Jurkat, Clone E6-1 (cell line): Measurements from ENCODE around the gene MAD2L2. TPM values are rescaled to one million over a fixed set of nuclear protein-coding genes. Genes with fewer than 3 reads are reported as not detected.

Experiments used
- DNase-seq: peaks from one replicate; pipeline ENCODE4 v3.0.0-alpha.2; 2011; ENCODE audit warnings: low read depth, low spot score
- H3K4me3 ChIP-seq: 2 replicates; pipeline ENCODE4 v1.5.1; 2011; ENCODE audit warnings: mild to moderate bottlenecking, low read length, control low read depth, moderate library complexity
- polyA plus RNA-seq: library from polyadenylated mRNA; unstranded; fragments of >200 nt; gene quantifications from one replicate; pipeline ENCODE4 v1.2.1, GENCODE V29; 2012; ENCODE audit warnings: missing spikeins; ENCODE audit not compliant: insufficient read length, insufficient read depth

Gene MAD2L2
- polyA plus RNA-seq = 178 TPM

DNA sequence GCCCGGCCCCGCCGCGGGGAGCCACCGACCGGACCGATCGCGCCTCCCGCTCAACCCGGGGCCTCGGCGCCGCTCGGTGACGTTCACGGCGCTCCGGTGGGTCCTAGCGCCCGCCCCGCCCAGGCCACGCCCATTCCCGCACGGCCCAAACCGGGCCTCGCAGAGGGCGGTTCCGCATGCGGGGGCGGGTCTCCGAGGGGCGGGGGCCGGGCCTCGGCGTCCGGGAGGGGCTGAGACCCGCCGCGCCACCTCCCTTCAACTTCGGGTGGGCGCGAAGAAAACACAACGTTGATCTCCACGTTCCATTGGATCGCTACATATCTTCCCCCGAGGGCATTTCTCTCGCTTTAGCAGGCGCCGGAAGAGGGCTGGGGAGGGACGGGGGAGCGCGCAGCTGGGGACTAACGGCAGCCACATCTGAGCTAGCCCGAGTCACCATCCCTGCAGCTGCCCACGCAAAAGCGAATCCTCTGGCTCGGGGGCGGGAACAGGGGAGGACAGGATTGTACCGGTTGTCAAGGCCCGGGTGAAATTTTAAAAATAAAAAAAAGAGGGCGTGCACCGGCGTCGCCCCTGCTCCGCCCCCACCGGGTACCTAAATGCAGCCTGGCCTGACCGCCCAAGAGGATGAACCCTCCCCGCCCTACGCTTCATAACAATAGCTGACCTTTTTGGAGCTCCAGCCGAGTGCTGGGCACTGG, at the start of gene MAD2L2:
MAD2L2 (minus strand) TSS at position 78 of the 701 bp plus-strand sequence. CDS start 547 bp downstream, outside the sequence.
- DNase-seq = peak; percentile 95
- peak within 1 kb of the TSS; percentile 95 for H3K4me3 ChIP-seq

DNA sequence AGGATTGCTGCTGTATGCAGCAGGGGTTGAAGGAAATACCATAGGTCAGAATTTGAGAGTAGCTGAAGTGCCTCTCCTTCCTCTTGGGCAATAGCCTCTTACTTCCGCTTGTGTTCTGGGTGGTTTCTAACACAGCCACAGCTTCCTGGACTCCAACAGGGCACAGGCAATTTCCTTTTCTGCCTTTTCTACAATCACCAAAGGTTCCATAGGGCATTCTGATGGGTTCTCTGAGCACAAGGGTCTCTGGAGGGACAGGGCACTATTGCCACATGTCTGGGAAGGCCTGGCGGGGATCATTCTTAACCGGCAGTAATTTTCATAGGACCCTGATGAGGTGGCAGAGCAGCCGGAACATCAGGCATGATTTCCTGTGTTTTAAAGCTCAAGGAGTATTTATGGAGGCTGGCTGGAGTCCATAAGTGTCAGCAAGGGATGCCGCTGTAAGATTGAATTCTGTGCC, 49.5 kb upstream of the MAD2L2 start:
- peak overlapping the region; percentile 16; the same call in 1 of the 2 replicates for H3K4me3 ChIP-seq
- DNase-seq = peak; percentile 74

DNA sequence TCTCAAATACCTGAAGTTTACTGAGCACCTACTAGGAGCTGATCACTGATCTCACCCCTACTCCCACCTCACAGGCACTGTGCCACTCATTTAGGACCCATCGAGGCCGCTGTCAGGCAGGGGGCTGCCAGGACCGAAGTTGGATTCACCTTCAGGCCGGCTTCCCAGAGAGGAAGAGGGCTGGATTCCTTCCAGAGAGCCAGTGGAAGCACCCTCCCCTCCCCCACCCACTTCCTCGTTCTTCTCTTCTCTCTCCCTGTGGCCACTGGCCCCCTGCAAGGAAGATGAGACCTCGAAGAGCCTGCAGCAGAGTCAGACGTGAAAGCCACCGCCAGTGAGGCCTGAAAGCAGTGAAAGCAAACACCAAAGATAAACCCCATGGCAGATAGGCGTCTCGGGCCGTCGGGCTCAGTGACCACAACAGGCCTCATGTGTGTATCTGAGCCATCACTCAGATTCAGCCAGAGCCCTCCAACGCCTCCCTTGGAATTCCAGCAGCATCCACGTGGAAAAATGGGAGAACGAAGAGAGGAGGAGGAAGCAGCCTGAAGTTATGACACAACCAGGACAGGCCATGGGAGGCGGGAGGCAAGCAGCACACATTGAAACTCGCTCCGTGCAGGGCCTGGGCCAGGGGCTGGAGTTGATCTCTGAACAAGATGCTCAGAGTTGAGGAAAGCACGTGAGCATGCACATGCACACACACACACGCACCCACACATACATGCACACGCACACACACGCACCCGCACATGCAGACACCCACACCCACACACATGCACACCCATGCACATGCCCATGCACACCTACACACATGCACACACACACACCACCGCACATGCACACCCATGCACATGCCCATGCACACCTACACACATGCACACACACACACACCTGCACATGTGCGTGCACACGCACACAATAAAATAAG, 48.8 kb upstream of the MAD2L2 start:
- no peak for DNase-seq
- no peak overlapping the region for H3K4me3 ChIP-seq

DNA sequence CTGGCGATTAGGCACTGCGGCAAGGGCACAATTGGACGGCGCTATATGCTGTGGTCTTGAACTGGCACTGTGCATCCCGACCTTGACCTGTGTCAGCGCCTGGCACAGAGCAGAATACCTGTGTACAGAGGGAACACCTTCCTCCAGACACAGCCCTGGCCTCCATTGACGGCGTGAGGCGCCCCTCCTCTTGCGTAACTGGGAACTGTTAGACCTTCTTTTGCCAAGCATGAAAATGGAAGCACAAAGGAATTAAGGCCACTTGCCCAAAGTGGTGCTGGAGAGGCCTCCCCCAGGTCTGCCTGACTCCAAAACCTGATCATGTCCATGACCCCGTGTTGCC, 48.2 kb upstream of the MAD2L2 start:
- DNase-seq = no peak
- no peak overlapping the region for H3K4me3 ChIP-seq

DNA sequence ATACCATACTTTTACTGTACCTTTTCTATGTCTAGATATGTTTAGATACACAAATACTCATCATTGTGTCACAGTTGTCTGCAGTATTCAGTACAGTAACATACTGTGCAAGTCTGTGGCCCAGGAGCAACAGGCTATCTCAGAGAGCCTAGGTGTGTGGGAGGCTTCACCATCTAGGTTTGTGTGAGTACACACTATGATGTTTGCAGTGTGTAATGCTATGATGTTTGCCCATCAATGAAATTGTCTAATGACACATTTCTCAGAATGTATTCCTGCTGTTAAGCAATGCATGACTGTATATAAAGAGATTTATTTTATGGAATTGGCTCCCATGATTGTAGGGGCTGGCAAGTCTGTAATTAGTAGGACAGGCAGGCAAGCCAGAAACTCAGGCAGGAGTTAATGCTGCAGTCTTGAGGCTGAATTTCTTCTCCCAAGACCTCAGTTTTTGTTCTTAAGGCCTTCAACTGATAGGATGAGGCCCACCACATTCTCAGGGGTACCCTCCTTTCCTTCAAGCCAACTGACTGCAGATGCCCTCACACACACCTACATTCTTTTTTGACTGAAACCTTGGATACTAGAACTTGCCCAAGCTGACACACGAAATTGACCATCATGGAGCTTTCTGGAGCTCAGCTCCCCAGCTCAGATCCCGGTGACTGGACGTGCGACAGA, 47.3 kb upstream of the MAD2L2 start:
- no peak for DNase-seq
- H3K4me3 ChIP-seq = no peak overlapping the region

DNA sequence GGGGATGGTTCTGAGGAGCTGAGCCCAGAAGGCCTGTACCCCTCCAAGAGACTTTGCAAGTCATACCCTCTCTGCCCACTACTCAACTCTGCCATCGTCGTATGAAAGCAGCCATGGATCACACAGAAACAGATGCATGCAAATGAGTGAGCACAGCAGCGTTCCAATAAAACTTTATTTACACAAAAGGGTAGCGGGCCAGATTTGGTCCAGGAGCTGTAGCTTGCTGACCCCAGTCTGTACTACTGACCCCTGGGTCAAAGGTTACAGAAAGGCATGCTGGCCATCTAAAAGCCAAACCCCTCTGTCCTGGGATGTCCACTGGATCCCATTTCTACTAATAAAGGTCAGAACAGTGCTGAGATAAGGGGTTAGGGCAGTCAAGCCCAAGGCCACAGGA, 46.2 kb upstream of the MAD2L2 start:
- no peak for DNase-seq
- H3K4me3 ChIP-seq = no peak overlapping the region

DNA sequence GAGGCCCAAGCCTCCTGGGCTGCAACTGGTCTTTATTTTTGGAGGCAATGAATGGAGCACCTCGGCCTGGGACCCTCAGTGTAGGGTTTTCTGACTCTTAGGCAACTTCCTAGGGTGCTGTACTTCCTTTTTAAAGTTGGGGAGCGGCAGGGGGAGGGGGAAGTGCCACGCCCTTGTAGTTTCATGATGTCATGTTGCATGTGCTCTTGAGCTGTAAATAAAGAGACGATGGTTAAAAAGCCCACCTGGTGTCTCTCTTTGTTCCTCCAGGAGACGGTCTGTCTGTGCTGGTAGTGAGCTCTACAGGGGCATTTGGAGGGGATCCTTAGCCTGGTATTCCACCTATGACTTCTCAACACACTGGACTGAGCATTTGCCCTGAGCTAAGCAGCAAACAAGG, 44.7 kb upstream of the MAD2L2 start:
- DNase-seq = no peak
- H3K4me3 ChIP-seq = no peak overlapping the region

DNA sequence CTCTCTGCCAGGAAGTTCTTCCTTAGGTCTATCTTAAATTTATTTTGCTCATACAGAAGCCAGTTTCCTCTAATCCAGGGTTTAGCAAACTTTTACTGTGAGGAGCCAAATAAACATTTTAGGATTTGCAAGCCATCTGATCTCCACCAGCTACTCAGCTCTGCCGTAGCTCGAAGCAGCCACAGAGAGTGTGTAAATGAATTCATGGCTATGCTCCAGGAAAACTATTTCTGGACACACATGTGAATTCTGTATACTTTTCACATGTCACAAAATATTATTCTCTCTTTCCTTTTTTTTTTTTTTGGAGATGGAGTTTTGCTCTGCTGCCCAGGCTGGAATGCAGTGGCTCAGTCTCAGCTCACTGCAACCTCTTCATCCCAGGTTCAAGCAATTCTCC, 41.6 kb upstream of the MAD2L2 start:
- no peak for DNase-seq

DNA sequence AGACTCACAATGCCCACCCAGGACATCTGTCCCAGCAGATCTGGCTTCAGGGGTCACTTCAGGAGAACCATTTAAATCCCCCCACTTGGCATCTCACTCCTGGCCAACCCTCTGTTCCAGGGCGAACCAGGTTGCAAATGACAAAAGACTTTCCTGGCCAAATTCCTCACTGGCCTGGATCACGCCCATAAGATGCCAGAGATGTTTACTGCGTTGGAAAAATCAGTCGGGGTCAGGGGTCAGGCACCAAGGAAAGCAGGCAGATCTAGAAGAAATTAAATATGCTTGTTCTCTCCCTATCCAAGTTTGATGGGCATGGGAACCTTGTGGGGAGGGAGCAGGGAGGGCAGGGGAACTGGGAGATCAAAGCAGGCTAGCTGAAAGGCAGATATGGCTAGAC, 40.4 kb upstream of the MAD2L2 start:
- DNase-seq = no peak
- no peak overlapping the region for H3K4me3 ChIP-seq

More for the DNA sequence above, 41.6 kb upstream of the MAD2L2 start:
- H3K4me3 ChIP-seq = no peak overlapping the region

DNA sequence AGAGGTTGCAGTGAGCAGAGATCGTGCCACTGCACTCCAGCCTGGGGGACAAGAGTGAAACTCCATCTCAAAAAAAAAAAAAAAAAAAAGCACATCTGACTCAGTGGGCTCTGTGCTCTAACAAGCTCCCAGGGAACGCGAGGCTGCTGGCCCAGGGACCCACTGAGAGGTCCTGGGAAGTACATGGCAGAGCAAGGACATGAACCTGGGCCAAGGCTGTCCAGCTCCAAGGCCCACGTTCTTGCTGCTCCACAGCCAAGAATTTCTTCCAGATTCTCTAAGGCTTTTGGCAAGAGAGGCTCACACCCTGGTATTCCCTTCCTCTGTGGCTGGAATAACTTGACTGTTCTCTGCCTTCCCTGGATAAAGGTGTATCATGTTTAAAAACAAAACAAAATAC, 39.6 kb upstream of the MAD2L2 start:
- no peak overlapping the region for H3K4me3 ChIP-seq
- DNase-seq = no peak

DNA sequence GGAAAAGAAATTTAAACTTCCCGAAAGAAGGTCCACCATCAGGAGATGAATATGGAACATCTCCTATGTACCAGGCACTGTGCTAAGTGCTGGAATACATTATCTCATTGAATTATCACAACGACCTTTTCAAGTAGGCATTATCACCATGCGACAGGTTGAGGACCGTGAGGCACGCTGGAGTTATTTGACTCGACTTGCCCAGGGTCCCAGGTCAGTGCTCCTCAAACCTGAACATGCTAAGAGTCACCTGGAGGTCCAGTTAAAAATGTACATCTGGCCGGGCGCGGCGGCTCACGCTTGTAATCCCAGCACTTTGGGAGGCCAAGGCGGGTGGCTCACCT, 39.1 kb upstream of the MAD2L2 start:
- no peak overlapping the region for H3K4me3 ChIP-seq
- no peak for DNase-seq

DNA sequence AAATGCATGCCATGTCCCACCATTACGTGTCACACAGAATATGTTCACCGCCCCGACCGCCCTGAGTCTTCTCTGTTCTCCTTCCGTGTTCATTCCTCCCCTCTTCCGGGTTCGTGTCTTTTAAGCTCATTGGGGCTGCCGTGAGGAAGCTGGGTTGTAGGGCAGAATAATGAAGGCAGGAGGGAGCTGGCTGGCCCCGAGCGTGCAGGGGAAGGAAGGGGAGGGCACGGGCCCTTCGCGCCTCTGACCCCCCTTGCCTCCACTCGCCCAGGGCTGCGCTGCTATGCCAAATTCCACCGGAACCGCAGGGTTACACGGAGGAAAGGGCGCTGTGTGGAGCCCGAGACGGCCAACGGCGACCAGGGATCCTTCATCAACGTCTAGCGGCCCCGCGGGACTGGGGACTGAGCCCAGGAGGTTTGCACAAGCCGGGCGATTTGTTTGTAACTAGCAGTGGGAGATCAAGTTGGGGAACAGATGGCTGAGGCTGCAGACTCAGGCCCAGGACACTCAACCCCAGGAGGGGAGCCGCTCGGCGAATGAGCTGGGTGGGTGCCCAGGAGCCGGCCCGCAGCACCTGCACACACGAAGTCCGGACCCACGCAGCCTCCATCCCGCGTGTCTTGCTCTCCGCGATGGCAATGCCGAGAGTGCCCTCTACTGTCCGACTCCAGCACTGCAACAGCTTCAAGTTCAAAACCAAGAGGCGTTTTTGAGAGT, 38.5 kb upstream of the MAD2L2 start:
- peak; percentile 63 for DNase-seq
- H3K4me3 ChIP-seq = peak overlapping the region; percentile 37

DNA sequence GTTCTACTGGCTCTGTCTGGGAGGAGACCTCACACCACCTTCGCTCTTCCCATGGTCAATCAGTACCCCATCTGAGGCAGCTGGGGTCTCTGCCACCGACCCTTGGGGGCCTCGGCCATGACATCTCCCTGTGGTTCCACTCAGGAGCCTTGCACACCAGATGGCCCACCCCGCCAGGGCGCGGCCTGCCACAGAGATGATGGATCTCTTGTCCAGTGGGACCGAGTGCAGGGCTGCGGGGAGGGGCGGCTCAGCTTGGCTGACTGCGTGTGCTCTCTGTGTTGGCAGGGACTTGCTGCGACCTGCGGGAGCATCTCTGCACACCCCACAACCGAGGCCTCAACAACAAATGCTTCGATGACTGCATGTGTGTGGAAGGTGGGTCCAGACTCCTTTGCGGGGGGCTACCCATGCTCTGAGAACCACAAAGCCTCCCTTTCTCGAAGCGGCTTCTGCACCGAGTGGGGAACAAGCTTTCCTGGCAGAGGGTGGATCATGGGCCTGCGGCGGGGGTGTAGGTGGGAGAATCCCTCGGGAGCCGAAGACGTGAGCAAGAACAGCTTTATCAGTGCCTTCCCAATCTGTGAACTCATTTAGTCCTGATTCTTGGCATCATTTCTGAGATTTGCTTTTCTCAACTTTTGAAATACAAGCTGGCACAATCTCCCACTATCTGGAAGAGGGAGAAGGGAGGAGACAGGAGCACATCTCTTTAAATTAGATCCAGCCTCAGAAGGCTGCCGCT, 34.1 kb upstream of the MAD2L2 start:
- H3K4me3 ChIP-seq = no peak overlapping the region
- DNase-seq = no peak

DNA sequence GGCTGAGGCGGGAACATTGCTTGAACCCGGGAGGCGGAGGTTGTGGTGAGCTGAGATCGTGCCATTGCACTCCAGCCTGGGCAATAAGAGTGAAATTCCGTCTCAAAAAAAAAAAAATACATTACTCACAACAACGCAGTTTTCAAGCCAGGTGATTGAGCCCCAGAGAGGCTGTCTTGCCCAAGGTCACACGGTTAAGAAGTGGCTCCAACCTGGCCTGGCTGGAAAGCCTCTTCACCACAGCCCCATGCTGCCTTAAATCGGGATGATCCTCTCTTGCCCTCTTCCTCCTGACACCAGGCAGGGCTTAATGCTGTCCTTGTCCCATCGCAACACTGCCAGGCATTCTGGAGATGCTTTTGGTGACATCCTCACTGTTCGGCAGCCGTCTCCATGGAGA, 32.1 kb upstream of the MAD2L2 start:
- no peak for DNase-seq
- H3K4me3 ChIP-seq = no peak overlapping the region

DNA sequence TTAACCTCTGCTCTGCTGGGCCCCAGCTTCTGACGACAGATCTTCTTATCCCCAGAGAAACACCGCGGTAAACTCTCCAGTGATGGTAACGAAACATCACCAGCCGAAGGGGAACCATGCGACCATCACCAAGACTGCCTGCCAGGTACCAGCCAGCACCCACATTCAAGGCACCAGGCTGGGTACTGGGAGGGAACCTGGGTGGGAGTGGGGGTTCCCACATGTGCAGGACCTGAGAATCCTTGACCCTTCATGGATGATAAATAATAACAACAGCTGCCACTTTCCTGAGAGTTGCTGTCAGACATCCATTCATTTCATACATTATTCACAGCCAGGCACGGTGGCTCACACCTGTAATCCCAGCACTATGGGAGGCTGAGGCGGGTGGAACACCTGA, 31.3 kb upstream of the MAD2L2 start:
- no peak overlapping the region for H3K4me3 ChIP-seq
- DNase-seq = no peak

DNA sequence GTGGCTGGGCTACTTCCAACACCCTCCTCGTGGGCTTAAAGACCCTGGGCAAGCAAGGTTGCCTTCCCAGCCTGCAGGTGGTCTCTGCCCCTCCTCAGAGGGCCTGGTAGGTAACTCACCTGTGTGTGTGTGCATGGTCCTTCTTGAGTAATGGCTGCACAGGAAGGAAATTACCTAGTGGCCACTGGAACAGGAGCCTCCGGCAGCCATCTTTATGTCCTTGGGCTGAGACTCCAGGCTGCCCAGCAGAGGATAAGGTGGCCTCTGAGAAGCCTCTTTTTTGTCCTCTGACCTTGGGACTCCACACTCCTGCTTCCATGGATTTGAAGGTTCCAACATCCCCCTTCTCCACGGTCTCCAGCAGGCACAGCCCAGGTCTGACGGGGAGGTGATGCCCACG, 30.5 kb upstream of the MAD2L2 start:
- DNase-seq = no peak
- H3K4me3 ChIP-seq = no peak overlapping the region

DNA sequence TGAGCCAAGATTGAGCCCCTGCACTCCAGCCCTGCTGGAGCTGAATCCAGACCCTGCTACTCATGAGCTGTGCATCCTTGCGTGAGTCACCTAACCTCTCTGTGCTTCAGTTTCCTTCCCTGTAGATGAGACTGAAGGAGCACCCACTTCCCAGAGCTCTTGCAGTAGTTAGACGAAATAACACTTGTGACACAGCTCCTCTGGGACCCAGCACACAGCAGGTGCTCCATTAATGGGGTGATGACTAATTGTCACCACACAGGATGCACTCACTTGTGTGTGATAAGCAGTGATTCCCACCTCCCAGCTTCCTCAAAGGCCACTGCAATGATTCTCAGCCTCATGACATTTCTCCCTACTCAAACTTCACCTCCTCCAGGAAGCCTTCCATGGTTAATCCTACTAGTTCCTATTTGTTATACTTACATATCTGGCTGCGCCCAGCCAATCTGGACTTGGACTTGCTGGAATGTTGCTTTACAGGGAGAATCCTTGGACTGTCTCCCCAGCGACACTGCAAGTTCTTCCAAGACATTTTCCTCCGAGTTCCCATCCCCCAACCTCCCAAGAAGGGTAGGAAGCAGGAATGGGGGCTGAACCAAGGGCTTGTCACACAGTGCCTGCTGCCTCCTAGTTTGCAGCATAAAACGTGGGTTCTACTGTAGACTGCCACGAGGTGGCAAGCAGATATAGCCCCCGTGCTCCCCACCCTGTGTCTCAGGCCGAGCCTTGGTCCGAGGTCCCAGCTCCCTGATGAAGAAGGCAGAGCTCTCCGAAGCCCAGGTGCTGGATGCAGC, 27.8 kb upstream of the MAD2L2 start:
- no peak for DNase-seq
- H3K4me3 ChIP-seq = no peak overlapping the region
